Ovary (tissue), 3 donors: ENCODE results near the gene TNFRSF21.

Source experiments
- EP300 ChIP-seq: sonication (generic); formaldehyde crosslinking; IDR thresholded peaks from one replicate; pipeline ENCODE4 v1.6.1; 2017; ENCODE audit warnings: antibody characterized with exemption
- POLR2A ChIP-seq: fragments of 450-650 bp; IDR thresholded peaks from one replicate; pipeline ENCODE4 v1.6.1; 2017; ENCODE audit warnings: antibody characterized with exemption, mild to moderate bottlenecking, moderate library complexity
- TF ChIP-seq, protein P1 (sequence below), 3 donors: fragments of 450-650 bp in 2 of 3; fragments of 200-600 bp in 1 of 3; IDR thresholded peaks; one replicate each; pipeline versions ENCODE4 v1.5.1 to v1.8.0; 2016 to 2022; ENCODE audit warnings: antibody characterized with exemption in 3 of 3, mild to moderate bottlenecking in 1 of 3
- donor health status: DM: no; HTN: no; CAD: no.

DNA sequence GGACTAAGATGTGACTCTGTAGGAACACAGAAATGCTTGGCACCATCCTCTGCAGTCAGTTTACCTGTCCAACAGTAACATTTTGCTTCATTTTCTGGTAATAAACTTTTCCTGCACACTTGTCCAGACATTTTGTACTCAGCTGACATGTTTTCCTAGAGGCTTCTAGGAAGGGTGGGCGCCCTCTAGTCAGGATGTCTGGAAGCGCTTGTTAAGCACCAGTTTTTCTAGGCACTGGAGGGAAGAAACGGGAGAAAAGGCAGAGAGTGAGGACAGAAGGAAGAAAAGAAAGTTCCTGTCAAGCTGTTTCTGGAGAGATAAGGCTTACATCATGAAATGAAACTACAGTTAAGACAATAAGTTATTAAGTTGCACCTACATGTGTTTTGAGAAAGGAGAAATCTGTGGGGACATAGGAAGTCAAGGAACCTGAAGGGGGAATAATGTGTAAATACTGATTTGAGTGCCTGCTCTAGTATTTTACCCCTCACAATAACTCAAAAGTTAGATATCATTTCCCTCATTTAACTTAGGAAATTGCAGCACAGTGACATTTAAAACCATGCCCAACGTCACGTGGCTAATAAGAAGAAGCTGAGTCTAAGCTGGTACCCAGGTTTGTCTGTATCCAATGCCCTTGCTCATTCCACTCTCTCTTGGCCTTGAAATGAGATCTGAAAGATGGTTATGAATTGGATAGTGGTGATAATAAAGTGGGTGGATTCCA lies 42.7 kb upstream of the TNFRSF21 start:
- no peak for TF ChIP-seq POLR2A
- TF ChIP-seq, protein P1, sequence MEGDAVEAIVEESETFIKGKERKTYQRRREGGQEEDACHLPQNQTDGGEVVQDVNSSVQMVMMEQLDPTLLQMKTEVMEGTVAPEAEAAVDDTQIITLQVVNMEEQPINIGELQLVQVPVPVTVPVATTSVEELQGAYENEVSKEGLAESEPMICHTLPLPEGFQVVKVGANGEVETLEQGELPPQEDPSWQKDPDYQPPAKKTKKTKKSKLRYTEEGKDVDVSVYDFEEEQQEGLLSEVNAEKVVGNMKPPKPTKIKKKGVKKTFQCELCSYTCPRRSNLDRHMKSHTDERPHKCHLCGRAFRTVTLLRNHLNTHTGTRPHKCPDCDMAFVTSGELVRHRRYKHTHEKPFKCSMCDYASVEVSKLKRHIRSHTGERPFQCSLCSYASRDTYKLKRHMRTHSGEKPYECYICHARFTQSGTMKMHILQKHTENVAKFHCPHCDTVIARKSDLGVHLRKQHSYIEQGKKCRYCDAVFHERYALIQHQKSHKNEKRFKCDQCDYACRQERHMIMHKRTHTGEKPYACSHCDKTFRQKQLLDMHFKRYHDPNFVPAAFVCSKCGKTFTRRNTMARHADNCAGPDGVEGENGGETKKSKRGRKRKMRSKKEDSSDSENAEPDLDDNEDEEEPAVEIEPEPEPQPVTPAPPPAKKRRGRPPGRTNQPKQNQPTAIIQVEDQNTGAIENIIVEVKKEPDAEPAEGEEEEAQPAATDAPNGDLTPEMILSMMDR (IDR thresholded peaks at IDR 0.05), result no peak
- TF ChIP-seq EP300, result no peak
